ENCODE data around the gene GRPR.
"Not testable (repeated sequence)": the region's sequence is repeated elsewhere in the genome, so short reads cannot be mapped to it uniquely, and the experiment has no call there.

GRPR gene

GRCh38 chrX:16177260-16177659 lies 53.9 kb downstream of the GRPR start:
- DNase-seq (ENCODE audit: low spot score): no peak

GRCh38 chrX:16183843-16184242 lies 60.5 kb downstream of the GRPR start:
- not testable (repeated sequence) for DNase-seq (ENCODE audit: low spot score)

- DNase-seq (ENCODE audit: low spot score): no peak
Measured at GRCh38 chrX:16185725-16186136, 62.4 kb downstream of the GRPR start.

DNA sequence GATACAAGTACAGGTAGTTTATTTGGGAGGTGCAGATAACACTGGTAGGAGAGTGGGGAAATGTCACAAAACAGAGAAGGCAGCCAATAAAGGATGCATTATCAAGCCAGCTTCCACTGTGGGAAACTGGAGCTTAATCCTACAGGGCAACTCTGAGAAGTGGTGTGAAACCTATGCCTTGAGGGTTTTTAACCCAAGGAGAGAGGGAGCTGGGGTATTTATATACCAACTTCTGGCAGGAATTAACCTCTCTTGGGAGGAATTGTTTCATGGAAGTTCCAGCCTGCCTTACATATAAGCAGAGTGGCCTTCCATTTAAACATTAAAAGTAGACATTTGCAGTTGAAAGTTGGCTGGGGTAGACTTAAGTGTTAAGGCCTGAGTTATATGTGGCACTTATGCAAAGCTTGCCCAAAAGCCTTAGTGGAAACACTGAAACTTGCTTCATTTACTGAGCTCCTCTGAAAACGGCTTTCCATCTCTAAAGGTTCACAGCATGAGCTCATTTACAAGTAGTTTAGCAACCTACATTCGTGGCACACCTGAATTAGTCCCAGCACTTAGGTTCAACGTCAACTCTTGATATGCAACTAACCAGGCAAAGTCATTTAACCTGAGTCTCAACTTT lies 63.1 kb downstream of the GRPR start:
- DNase-seq (ENCODE audit: low spot score): no peak

GRCh38 chrX:16187024-16187760 lies 63.8 kb downstream of the GRPR start:
- DNase-seq (ENCODE audit: low spot score): no peak

- no peak for DNase-seq (ENCODE audit: low spot score)
Measured at GRCh38 chrX:16188687-16189086, 65.3 kb downstream of the GRPR start.

- DNase-seq (ENCODE audit: low spot score): no peak
Measured at GRCh38 chrX:16191605-16192004, 68.2 kb downstream of the GRPR start.

- no peak for DNase-seq (ENCODE audit: low spot score)
Measured at GRCh38 chrX:16196829-16197228, 73.5 kb downstream of the GRPR start.

DNA sequence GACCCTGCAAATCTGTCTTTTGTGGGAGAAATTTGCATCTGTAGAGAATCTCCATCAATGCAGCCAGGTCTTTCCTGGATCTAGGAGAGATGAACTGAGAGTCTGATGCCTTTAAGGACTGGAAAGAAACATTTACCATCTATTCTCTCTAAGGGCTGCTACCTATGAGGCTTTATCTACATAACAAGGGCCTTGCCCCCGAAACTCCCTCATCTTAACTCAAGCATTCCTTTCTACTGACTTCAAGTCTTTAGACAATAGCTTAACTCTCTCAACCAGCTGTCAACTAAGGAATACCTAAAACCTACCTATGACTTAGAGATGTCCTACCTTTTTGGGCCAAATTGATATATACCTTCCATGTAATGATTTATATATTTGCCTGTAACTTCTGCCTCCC lies 76.0 kb downstream of the GRPR start:
- DNase-seq (ENCODE audit: low spot score): no peak

DNA sequence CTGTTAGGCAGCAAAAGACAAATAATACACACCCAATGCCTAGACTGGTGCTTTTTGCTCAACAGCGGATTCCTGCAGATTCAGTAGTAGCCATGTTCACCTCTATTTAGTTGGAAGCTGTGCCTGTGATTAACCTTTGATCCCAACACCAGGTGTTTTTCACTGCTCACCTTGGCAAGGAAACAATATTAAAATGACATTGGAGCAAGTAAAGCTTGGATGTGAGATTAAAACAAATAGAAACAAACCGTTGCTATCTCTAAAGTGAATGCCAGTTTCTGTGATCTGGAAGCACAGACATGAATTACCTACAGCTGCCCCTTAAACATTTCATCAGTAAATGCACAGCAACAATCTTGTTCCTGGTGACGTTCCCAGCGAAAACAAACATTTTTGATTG lies 79.6 kb downstream of the GRPR start:
- no peak for DNase-seq (ENCODE audit: low spot score)
